ENCODE measurements around the gene ENDOG. TPM values are rescaled to one million over a fixed set of nuclear protein-coding genes. Genes with fewer than 3 reads are reported as not detected.
"Not testable (repeated sequence)": the region's sequence is repeated elsewhere in the genome, so short reads cannot be mapped to it uniquely, and the experiment has no call there.

The ENDOG gene
- total RNA-seq, 4 donors from 2014 or later, result 20.3 to 29.7 (median 27.1) TPM

GRCh38 chr9:128836509-128837145 lies 18.3 kb downstream of the ENDOG start:
- no peaks in the 10 kb centered on the region for H3K4me1 ChIP-seq
- no peaks in the 10 kb centered on the region for H3K27me3 ChIP-seq
- no peaks in the 10 kb centered on the region for H3K9me3 ChIP-seq
- no peak for ATAC-seq
- H3K27ac ChIP-seq, result no peak overlapping the region
- H3K36me3 ChIP-seq, result peaks cover 0 to 49% of the 10 kb centered on the region in 2 donors
- 100% methylated on average over 1 of the region's 14 CpGs; no CpG with 5 or more reads in 1 of the 2 donors for WGBS, 2 donors (ENCODE audit: low coverage in 1 of 2)
- H3K4me3 ChIP-seq, result no peak overlapping the region
- TF ChIP-seq EP300 (IDR thresholded peaks at IDR 0.05) (no peak), POLR2A (IDR thresholded peaks at IDR 0.05) (no peak), CTCF (IDR thresholded peaks at IDR 0.05) (no peak), POLR2AphosphoS5 (IDR thresholded peaks at IDR 0.05) (no peak)

GRCh38 chr9:128838338-128838737 lies 20.0 kb downstream of the ENDOG start:
- ATAC-seq, result no peak

GRCh38 chr9:128840524-128840923 lies 22.2 kb downstream of the ENDOG start:
- Histone ChIP-seq H3K27me3 (no peaks in the 10 kb centered on the region), H3K4me1 (no peaks in the 10 kb centered on the region), H3K9me3 (no peaks in the 10 kb centered on the region), H3K36me3 (peaks cover 0 to 43% of the 10 kb centered on the region in 2 donors), H3K27ac (no peak overlapping the region), H3K4me3 (no peak overlapping the region)
- no peak for TF ChIP-seq CTCF (IDR thresholded peaks at IDR 0.05)
- no peak for TF ChIP-seq POLR2AphosphoS5 (IDR thresholded peaks at IDR 0.05)
- TF ChIP-seq EP300 (IDR thresholded peaks at IDR 0.05), result no peak
- TF ChIP-seq POLR2A (IDR thresholded peaks at IDR 0.05), result no peak
- WGBS, 2 donors (ENCODE audit: low coverage in 1 of 2), result 100% methylated on average over 1 of the region's 1 CpG; no CpG with 5 or more reads in 1 of the 2 donors
- no peak for ATAC-seq

More at GRCh38 chr9:128838338-128838737, 20.0 kb downstream of the ENDOG start:
- no peaks in the 10 kb centered on the region for H3K27me3 ChIP-seq
- H3K9me3 ChIP-seq, result no peaks in the 10 kb centered on the region
- TF ChIP-seq EP300 (IDR thresholded peaks at IDR 0.05), result no peak
- TF ChIP-seq POLR2A (IDR thresholded peaks at IDR 0.05), result no peak
- 81% methylated on average over 3 of the region's 3 CpGs; no CpG with 5 or more reads in 1 of the 2 donors for WGBS, 2 donors (ENCODE audit: low coverage in 1 of 2)
- no peak overlapping the region for H3K4me3 ChIP-seq
- no peaks in the 10 kb centered on the region for H3K4me1 ChIP-seq
- no peak overlapping the region for H3K27ac ChIP-seq
- H3K36me3 ChIP-seq, result peaks cover 0 to 57% of the 10 kb centered on the region in 2 donors

GRCh38 chr9:128841694-128842492 lies 23.6 kb downstream of the ENDOG start:
- Histone ChIP-seq H3K36me3 (peaks cover 0 to 33% of the 10 kb centered on the region in 2 donors), H3K9me3 (no peaks in the 10 kb centered on the region), H3K27me3 (no peaks in the 10 kb centered on the region), H3K4me3 (no peak overlapping the region), H3K4me1 (no peaks in the 10 kb centered on the region), H3K27ac (no peak overlapping the region)
- 75 to 89% methylated on average over 4 to 11 of the region's 12 CpGs for WGBS, 2 donors (ENCODE audit: low coverage in 1 of 2)
- no peak for ATAC-seq
- TF ChIP-seq CTCF (IDR thresholded peaks at IDR 0.05) (no peak), POLR2AphosphoS5 (IDR thresholded peaks at IDR 0.05) (no peak), EP300 (IDR thresholded peaks at IDR 0.05) (no peak), POLR2A (IDR thresholded peaks at IDR 0.05) (no peak)

- H3K27ac ChIP-seq, H3K4me1 ChIP-seq, H3K4me3 ChIP-seq, H3K9me3 ChIP-seq, ATAC-seq, H3K27me3 ChIP-seq: not testable (repeated sequence)
- 85 to 100% methylated on average over 2 to 3 of the region's 7 CpGs for WGBS, 2 donors (ENCODE audit: low coverage in 1 of 2)
- H3K36me3 ChIP-seq, result peaks cover 0 to 24% of the 10 kb centered on the region in 2 donors
Observed at GRCh38 chr9:128843171-128843570, 24.9 kb downstream of the ENDOG start.

All from gastroesophageal sphincter (tissue), 4 donors.